Measurements from ENCODE around the gene QKI.
"Not testable (repeated sequence)": the region's sequence is repeated elsewhere in the genome, so short reads cannot be mapped to it uniquely, and the experiment has no call there.

The QKI gene

GRCh38 chr6:163444077-163444476 is 29.6 kb downstream of the QKI start:
- no peak for DNase-seq

GRCh38 chr6:163446549-163446948 is 32.0 kb downstream of the QKI start:
- DNase-seq = no peak

- DNase-seq = no peak
Measured at GRCh38 chr6:163449076-163449475, 34.6 kb downstream of the QKI start.

GRCh38 chr6:163454425-163454824 is 39.9 kb downstream of the QKI start:
- DNase-seq = no peak

- DNase-seq = no peak
Measured at GRCh38 chr6:163455552-163455951, 41.0 kb downstream of the QKI start.

- no peak for DNase-seq
Measured at GRCh38 chr6:163457637-163458561, 43.4 kb downstream of the QKI start.

GRCh38 chr6:163459007-163459406 is 44.5 kb downstream of the QKI start:
- DNase-seq = no peak

- no peak for DNase-seq
Measured at GRCh38 chr6:163459536-163459935, 45.0 kb downstream of the QKI start.

- no peak for DNase-seq
Measured at GRCh38 chr6:163460307-163460782, 45.8 kb downstream of the QKI start.

GRCh38 chr6:163461696-163462095 is 47.2 kb downstream of the QKI start:
- no peak for DNase-seq

GRCh38 chr6:163463180-163463579 is 48.7 kb downstream of the QKI start:
- DNase-seq = no peak

- no peak for DNase-seq
Measured at GRCh38 chr6:163463795-163464194, 49.3 kb downstream of the QKI start.

- DNase-seq = no peak
Measured at GRCh38 chr6:163466839-163467390, 52.4 kb downstream of the QKI start.

- DNase-seq = no peak
Measured at GRCh38 chr6:163468738-163469137, 54.2 kb downstream of the QKI start.

GRCh38 chr6:163469459-163469985 is 55.0 kb downstream of the QKI start:
- no peak for DNase-seq

GRCh38 chr6:163470611-163471010 is 56.1 kb downstream of the QKI start:
- no peak for DNase-seq

GRCh38 chr6:163474581-163474980 is 60.1 kb downstream of the QKI start:
- DNase-seq = no peak

- DNase-seq = not testable (repeated sequence)
Measured at GRCh38 chr6:163476946-163477345, 62.4 kb downstream of the QKI start.

GRCh38 chr6:163483107-163483506 is 68.6 kb downstream of the QKI start:
- no peak for DNase-seq

- no peak for DNase-seq
Measured at GRCh38 chr6:163485388-163485851, 70.9 kb downstream of the QKI start.

- no peak for DNase-seq
Measured at GRCh38 chr6:163486821-163487220, 72.3 kb downstream of the QKI start.

GRCh38 chr6:163487606-163488005 is 73.1 kb downstream of the QKI start:
- DNase-seq = no peak

GRCh38 chr6:163489584-163489983 is 75.1 kb downstream of the QKI start:
- no peak for DNase-seq

All from NCI-H524 treated with DMSO at 0.1 percent for 48 hours (cell line).